ENCODE results near the gene DSTYK. TPM values are rescaled to one million over a fixed set of nuclear protein-coding genes. Genes with fewer than 3 reads are reported as not detected.

The DSTYK gene
- total RNA-seq, 2 donors from 2014 or later: 6.5 to 8.6 TPM

- ATAC-seq (peak; percentile 34), DNase-seq (no peak)
- H3K4me3 ChIP-seq: no peak overlapping the region
- peaks cover 48% of the 10 kb centered on the region for H3K4me1 ChIP-seq
- H3K9me3 ChIP-seq: no peaks in the 10 kb centered on the region
- H3K27ac ChIP-seq: peak overlapping the region in 3 of 4 donors; percentile 31 to 75 (median 53)
- WGBS, 2 donors: 20 to 21% methylated on average over 2 of the region's 2 CpGs
- H3K36me3 ChIP-seq (replicated peaks in 1 of 2; ENCODE audit: insufficient read depth in 1 of 2, low read depth in 2 of 2): no peaks in the 10 kb centered on the region
- intact Hi-C loops (cut with DNase I): no loop called here
- TF ChIP-seq POLR2A (IDR thresholded peaks at IDR 0.05): no peak
- TF ChIP-seq CTCF (IDR thresholded peaks at IDR 0.05): no peak
- H3K27me3 ChIP-seq: no peaks in the 10 kb centered on the region
These were observed 19.9 kb downstream of the DSTYK start for GRCh38 chr1:205191622-205192021.

- peak; percentile 37 to 71 (median 52) for DNase-seq
These were observed 20.5 kb downstream of the DSTYK start for GRCh38 chr1:205190845-205191577.

GRCh38 chr1:205189131-205189530 lies 22.4 kb downstream of the DSTYK start:
- DNase-seq: no peak
- H3K27me3 ChIP-seq: no peaks in the 10 kb centered on the region
- ATAC-seq: no peak
- WGBS, 2 donors: 59 to 62% methylated on average over 2 of the region's 2 CpGs
- TF ChIP-seq CTCF (IDR thresholded peaks at IDR 0.05): no peak
- no peak for TF ChIP-seq POLR2A (IDR thresholded peaks at IDR 0.05)
- intact Hi-C loops (cut with DNase I): no loop called here
- H3K36me3 ChIP-seq (replicated peaks in 1 of 2; ENCODE audit: insufficient read depth in 1 of 2, low read depth in 2 of 2): no peaks in the 10 kb centered on the region
- no peak overlapping the region for H3K27ac ChIP-seq
- no peak overlapping the region for H3K4me3 ChIP-seq
- no peaks in the 10 kb centered on the region for H3K9me3 ChIP-seq
- peaks cover 47% of the 10 kb centered on the region for H3K4me1 ChIP-seq

More at GRCh38 chr1:205190845-205191577, 20.5 kb downstream of the DSTYK start:
- Histone ChIP-seq H3K4me3 (no peak overlapping the region), H3K27me3 (no peaks in the 10 kb centered on the region), H3K4me1 (peaks cover 48% of the 10 kb centered on the region), H3K27ac (peak overlapping the region in 3 of 4 donors; percentile 31 to 75 (median 53)), H3K9me3 (no peaks in the 10 kb centered on the region), H3K36me3 (replicated peaks in 1 of 2; ENCODE audit: insufficient read depth in 1 of 2, low read depth in 2 of 2) (no peaks in the 10 kb centered on the region)
- TF ChIP-seq POLR2A (IDR thresholded peaks at IDR 0.05) (no peak), CTCF (IDR thresholded peaks at IDR 0.05) (no peak)
- intact Hi-C loops (cut with DNase I): no loop called here
- WGBS, 2 donors: 29 to 32% methylated on average over 9 of the region's 9 CpGs
- peak; percentile 93 for ATAC-seq

- ATAC-seq (no peak), DNase-seq (no peak)
- H3K4me1 ChIP-seq: peaks cover 47% of the 10 kb centered on the region
- no peak overlapping the region for H3K27ac ChIP-seq
- no peaks in the 10 kb centered on the region for H3K36me3 ChIP-seq (replicated peaks in 1 of 2; ENCODE audit: insufficient read depth in 1 of 2, low read depth in 2 of 2)
- H3K9me3 ChIP-seq: no peaks in the 10 kb centered on the region
- H3K27me3 ChIP-seq: no peaks in the 10 kb centered on the region
- 47 to 84% methylated on average over 2 of the region's 2 CpGs for WGBS, 2 donors
- H3K4me3 ChIP-seq: no peak overlapping the region
- intact Hi-C loops (cut with DNase I): no loop called here
- TF ChIP-seq CTCF (IDR thresholded peaks at IDR 0.05): no peak
- no peak for TF ChIP-seq POLR2A (IDR thresholded peaks at IDR 0.05)
These were observed 22.9 kb downstream of the DSTYK start for GRCh38 chr1:205188596-205188995.

GRCh38 chr1:205188098-205188497 lies 23.4 kb downstream of the DSTYK start:
- Histone ChIP-seq H3K27me3 (no peaks in the 10 kb centered on the region), H3K4me1 (peaks cover 50% of the 10 kb centered on the region), H3K27ac (no peak overlapping the region), H3K9me3 (no peaks in the 10 kb centered on the region), H3K4me3 (no peak overlapping the region), H3K36me3 (replicated peaks in 1 of 2; ENCODE audit: insufficient read depth in 1 of 2, low read depth in 2 of 2) (no peaks in the 10 kb centered on the region)
- ATAC-seq (no peak), DNase-seq (no peak)
- intact Hi-C loops (cut with DNase I): no loop called here
- 35 to 37% methylated on average over 2 of the region's 2 CpGs for WGBS, 2 donors
- TF ChIP-seq CTCF (IDR thresholded peaks at IDR 0.05) (no peak), POLR2A (IDR thresholded peaks at IDR 0.05) (no peak)

All from body of pancreas (tissue), 4 donors.